GM12878 (cell line): ENCODE data around the gene TECTB.

Source experiments
- ATF3 ChIP-seq: IDR thresholded peaks from 2 replicates; pipeline ENCODE4 v1.6.1; 2011; ENCODE audit warnings: low read depth, mild to moderate bottlenecking, low read length, moderate library complexity, borderline replicate concordance; ENCODE audit errors: extremely low read depth
- CHD1 ChIP-seq: IDR thresholded peaks from 2 replicates; pipeline ENCODE4 v1.6.1; 2012; ENCODE audit warnings: low read depth, low read length, improper control_type of control experiment
- EZH2 ChIP-seq: IDR thresholded peaks from 2 replicates; pipeline ENCODE4 v1.6.1; 2012; ENCODE audit warnings: low read depth, mild to moderate bottlenecking, control low read depth, inconsistent platforms, low read length, borderline replicate concordance; ENCODE audit not compliant: control insufficient read depth
- IKZF1 ChIP-seq: fragments of 450-650 bp; conservative IDR thresholded peaks from 2 replicates; pipeline ENCODE4 v1.6.1; 2017; ENCODE audit warnings: antibody characterized with exemption, mild to moderate bottlenecking
- JUNB ChIP-seq: IDR thresholded peaks from 2 replicates; pipeline ENCODE4 v1.6.1; 2016; ENCODE audit warnings: antibody characterized with exemption, mild to moderate bottlenecking
- POLR2AphosphoS5 ChIP-seq: IDR thresholded peaks from 2 replicates; pipeline ENCODE4 v1.6.1; 2011; ENCODE audit warnings: mild to moderate bottlenecking, low read length, inconsistent platforms
- TCF12 ChIP-seq: IDR thresholded peaks from 2 replicates; pipeline ENCODE4 v1.6.1; 2011; ENCODE audit warnings: low read depth, mild to moderate bottlenecking, low read length
- TF ChIP-seq, protein P1 (sequence below): IDR thresholded peaks from 2 replicates; pipeline ENCODE4 v1.6.1; 2011; ENCODE audit warnings: low read depth, low read length, improper control_type of control experiment, borderline replicate concordance
- TF ChIP-seq, protein P2 (sequence below), 3 experiments: IDR thresholded peaks in 2 of 3; conservative IDR thresholded peaks in 1 of 3; 2 replicates each; pipeline ENCODE4 v1.5.1; 2011; ENCODE audit warnings: low read depth in 3 of 3, low read length in 3 of 3, mild to moderate bottlenecking in 3 of 3, control low read depth in 2 of 3, moderate library complexity in 2 of 3, inconsistent platforms in 1 of 3, mixed read lengths in 1 of 3; ENCODE audit not compliant: control insufficient read depth in 2 of 3, insufficient read depth in 1 of 3; ENCODE audit errors: extremely low read depth in 1 of 3

GRCh38 chr10:112247791-112248190 lies 35.4 kb upstream of the TECTB start:
- TF ChIP-seq EZH2 (no peak), IKZF1 (no peak), ATF3 (no peak), JUNB (no peak), TCF12 (no peak), CHD1 (no peak), POLR2AphosphoS5 (no peak)
- TF ChIP-seq, protein P1, sequence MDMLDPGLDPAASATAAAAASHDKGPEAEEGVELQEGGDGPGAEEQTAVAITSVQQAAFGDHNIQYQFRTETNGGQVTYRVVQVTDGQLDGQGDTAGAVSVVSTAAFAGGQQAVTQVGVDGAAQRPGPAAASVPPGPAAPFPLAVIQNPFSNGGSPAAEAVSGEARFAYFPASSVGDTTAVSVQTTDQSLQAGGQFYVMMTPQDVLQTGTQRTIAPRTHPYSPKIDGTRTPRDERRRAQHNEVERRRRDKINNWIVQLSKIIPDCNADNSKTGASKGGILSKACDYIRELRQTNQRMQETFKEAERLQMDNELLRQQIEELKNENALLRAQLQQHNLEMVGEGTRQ = no peak
- TF ChIP-seq, protein P2, sequence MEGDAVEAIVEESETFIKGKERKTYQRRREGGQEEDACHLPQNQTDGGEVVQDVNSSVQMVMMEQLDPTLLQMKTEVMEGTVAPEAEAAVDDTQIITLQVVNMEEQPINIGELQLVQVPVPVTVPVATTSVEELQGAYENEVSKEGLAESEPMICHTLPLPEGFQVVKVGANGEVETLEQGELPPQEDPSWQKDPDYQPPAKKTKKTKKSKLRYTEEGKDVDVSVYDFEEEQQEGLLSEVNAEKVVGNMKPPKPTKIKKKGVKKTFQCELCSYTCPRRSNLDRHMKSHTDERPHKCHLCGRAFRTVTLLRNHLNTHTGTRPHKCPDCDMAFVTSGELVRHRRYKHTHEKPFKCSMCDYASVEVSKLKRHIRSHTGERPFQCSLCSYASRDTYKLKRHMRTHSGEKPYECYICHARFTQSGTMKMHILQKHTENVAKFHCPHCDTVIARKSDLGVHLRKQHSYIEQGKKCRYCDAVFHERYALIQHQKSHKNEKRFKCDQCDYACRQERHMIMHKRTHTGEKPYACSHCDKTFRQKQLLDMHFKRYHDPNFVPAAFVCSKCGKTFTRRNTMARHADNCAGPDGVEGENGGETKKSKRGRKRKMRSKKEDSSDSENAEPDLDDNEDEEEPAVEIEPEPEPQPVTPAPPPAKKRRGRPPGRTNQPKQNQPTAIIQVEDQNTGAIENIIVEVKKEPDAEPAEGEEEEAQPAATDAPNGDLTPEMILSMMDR (IDR thresholded peaks at IDR 0.05 in 2 of 3, conservative IDR thresholded peaks at IDR 0.05 in 1 of 3; ENCODE audit: control insufficient read depth in 2 of 3, extremely low read depth in 1 of 3, insufficient read depth in 1 of 3, low read depth in 3 of 3, low read length in 3 of 3) = no peak
